DMS53 treated with DMSO at 0.1 percent for 48 hours (cell line): ENCODE measurements around the gene MTX1.
"Not testable (repeated sequence)": the region's sequence is repeated elsewhere in the genome, so short reads cannot be mapped to it uniquely, and the experiment has no call there.

Experiments
- DNase-seq: peaks from one replicate; lab custom pipeline; 2025; ENCODE audit not compliant: unreplicated experiment; lab: John Stamatoyannopoulos, UW

MTX1 gene

GRCh38 chr1:155206891-155207805 is 1.3 kb upstream of the MTX1 start:
- DNase-seq = peak; percentile 80

GRCh38 chr1:155207806-155208540 is 522 bp upstream of the MTX1 start, which contains the start of gene THBS3:
TSS of gene THBS3 (minus strand) at chr1:155207897. CDS start at chr1:155207876, 21 bp downstream.
- peak; percentile 63 for DNase-seq

GRCh38 chr1:155209312-155209721 is 822 bp downstream of the MTX1 start:
- DNase-seq = no peak

- no peak for DNase-seq
Measured at GRCh38 chr1:155210314-155211104, 2.0 kb downstream of the MTX1 start.

GRCh38 chr1:155211381-155212050 is 3.0 kb downstream of the MTX1 start:
- not testable (repeated sequence) for DNase-seq

GRCh38 chr1:155212051-155212440 is 3.6 kb downstream of the MTX1 start:
- not testable (repeated sequence) for DNase-seq

GRCh38 chr1:155214702-155215101 is 6.2 kb downstream of the MTX1 start:
- DNase-seq = not testable (repeated sequence)

GRCh38 chr1:155218854-155219591 is 10.5 kb downstream of the MTX1 start:
- DNase-seq = peak; percentile 78

GRCh38 chr1:155219592-155220031 is 11.1 kb downstream of the MTX1 start:
- peak; percentile 52 for DNase-seq

GRCh38 chr1:155220211-155220965 is 11.9 kb downstream of the MTX1 start:
- DNase-seq = not testable (repeated sequence)

- DNase-seq = no peak
Measured at GRCh38 chr1:155223047-155223446, 14.6 kb downstream of the MTX1 start.

- DNase-seq = not testable (repeated sequence)
Measured at GRCh38 chr1:155225404-155225759, 16.9 kb downstream of the MTX1 start.

GRCh38 chr1:155226188-155226909 is 17.9 kb downstream of the MTX1 start:
- peak; percentile 68 for DNase-seq

- peak; percentile 73 for DNase-seq
Measured at GRCh38 chr1:155226910-155227260, 18.4 kb downstream of the MTX1 start.

GRCh38 chr1:155227261-155228095 is 19.0 kb downstream of the MTX1 start:
- peak; percentile 98 for DNase-seq

- no peak for DNase-seq
Measured at GRCh38 chr1:155228096-155228427, 19.6 kb downstream of the MTX1 start.

- not testable (repeated sequence) for DNase-seq
Measured at GRCh38 chr1:155231302-155231701, 22.8 kb downstream of the MTX1 start.
